Hepatocyte (in vitro differentiated cells): ENCODE measurements around the gene SERP2.

Source experiments
- EZH2 ChIP-seq: fragments of 200-600 bp; sonication (generic); IDR thresholded peaks from 2 replicates; pipeline ENCODE4 v1.6.1; 2016; ENCODE audit warnings: antibody characterized with exemption, mild to moderate bottlenecking, borderline replicate concordance
- TF ChIP-seq, protein P1 (sequence below): fragments of 200-600 bp; sonication (generic); IDR thresholded peaks from 2 replicates; pipeline ENCODE4 v1.5.1; 2016; ENCODE audit warnings: antibody characterized with exemption, mild to moderate bottlenecking; ENCODE audit not compliant: poor library complexity

DNA sequence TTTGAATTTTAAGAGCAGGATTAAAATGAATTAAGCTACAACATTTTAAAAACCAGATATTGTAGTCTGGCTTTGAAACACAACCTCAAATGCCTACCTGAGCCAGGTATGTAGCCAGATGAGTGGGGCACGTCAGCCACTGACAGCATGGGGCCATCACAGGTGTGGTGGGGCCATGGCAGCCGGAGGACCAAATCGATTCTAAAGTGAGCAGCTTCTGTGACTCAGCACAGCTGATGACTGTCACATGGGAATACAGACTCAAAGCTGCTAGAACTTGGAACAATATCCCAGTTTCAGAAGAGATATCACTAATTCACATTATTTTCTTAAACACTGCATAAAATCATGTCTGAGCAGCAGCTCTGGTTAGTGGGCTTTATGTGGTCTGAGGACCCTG lies 52.8 kb downstream of the SERP2 start:
- TF ChIP-seq EZH2: no peak
- TF ChIP-seq, protein P1, sequence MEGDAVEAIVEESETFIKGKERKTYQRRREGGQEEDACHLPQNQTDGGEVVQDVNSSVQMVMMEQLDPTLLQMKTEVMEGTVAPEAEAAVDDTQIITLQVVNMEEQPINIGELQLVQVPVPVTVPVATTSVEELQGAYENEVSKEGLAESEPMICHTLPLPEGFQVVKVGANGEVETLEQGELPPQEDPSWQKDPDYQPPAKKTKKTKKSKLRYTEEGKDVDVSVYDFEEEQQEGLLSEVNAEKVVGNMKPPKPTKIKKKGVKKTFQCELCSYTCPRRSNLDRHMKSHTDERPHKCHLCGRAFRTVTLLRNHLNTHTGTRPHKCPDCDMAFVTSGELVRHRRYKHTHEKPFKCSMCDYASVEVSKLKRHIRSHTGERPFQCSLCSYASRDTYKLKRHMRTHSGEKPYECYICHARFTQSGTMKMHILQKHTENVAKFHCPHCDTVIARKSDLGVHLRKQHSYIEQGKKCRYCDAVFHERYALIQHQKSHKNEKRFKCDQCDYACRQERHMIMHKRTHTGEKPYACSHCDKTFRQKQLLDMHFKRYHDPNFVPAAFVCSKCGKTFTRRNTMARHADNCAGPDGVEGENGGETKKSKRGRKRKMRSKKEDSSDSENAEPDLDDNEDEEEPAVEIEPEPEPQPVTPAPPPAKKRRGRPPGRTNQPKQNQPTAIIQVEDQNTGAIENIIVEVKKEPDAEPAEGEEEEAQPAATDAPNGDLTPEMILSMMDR: no peak
